T-helper 2 cell treated with Interferon-gamma antibody and Interleukin-4, amounts not matched to agents 100 ng/mL and 5 ng/mL, for 36 hours (primary cell): ENCODE results near the gene GATAD2A. TPM values are rescaled to one million over a fixed set of nuclear protein-coding genes. Genes with fewer than 3 reads are reported as not detected.

Experiments
- intact Hi-C: fragments of 100-400 bp; cut with micrococcal nuclease; formaldehyde crosslinking; loops from one replicate; pipeline ENCODE4 v1.15.1; 2023
- total RNA-seq: library from RNA; stranded (reverse); gene quantifications from 2 replicates; pipeline ENCODE4 v1.2.3, GENCODE V29; 2022

Gene GATAD2A
- total RNA-seq, 1 donor from 2014 or later: 123 TPM

DNA sequence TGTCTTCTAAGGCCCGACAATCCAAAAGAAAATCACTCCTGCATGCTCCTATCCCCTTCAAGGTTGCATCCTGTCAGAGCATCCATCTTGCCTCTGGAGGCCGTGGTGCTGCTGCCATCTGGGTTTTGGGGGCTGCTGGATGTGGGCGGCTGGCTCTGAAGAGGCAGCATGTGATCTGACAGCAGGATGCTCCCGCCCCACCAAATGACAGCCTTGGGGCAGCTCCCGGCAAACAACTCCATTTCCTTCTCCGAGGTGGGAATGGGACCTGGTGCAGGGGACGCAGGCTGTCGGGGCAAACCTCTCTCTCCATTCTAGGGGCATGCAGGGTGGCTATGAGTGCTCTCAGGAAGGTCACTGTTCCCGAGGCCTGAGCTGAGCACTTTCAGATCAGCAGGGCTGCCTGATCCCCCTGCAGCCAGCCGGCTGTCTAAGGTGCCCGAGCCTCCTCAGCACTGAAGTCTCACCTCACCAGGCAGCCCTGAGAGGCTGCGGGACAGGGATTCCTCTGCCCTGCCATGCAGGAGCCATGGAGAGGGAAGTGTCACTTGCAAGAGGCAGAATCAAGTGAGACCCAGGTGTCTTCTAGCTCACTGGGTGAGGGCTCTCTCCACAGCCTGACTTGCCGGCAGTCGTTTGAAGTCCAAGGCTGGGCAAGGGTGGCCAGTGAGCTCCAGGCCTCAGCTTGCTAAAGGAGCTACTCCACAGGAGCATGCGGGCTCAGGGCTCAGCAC is 81.0 kb downstream of the GATAD2A start:
- intact Hi-C loops: no loop called here

- intact Hi-C loops: no loop called here
Measured at GRCh38 chr19:19487077-19487949, 81.8 kb downstream of the GATAD2A start.

DNA sequence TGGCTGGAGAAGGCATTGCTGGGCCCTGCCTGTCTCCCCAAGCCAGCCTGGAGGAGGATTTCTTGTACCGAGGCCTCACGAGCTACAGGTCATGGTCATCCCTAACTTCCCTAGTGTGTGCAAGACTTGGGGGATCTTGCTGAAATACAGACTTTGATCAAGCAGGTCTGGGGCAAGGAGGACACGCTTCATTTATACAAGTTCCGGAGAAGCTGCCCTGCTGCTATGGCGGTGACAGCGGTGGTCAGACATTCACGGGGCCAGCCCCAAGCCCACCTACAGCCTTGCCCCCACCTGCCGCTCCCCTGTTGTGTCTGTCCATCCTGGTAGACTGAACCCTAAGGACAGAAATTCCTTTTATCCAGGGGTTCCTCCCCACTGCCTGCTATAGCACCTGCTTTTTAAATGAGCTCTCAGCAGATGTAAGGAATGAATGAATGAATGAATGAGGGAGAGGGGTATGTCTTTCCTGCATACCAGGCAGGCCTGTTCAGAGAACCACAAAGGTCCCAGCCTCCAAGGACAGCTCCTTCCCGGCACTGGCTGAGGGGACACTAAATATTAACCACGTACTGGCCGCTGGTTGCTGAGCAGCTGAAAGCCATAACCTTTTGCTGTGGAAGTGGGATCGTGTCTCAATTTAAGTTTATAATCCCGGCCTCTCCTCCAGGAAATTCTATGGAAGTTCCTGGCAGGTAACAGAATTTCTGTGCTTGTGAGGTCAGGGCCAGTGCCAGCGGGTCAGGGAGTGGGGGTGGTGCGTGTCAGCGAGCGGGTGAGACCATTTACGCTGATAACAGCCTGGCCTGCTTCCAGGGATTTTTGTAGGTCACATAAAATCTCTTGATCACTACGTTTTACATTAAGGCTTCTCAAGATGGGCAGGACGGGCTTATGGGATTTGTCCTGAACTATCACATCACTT is 82.7 kb downstream of the GATAD2A start:
- intact Hi-C loops: no loop called here

GRCh38 chr19:19488875-19489690 is 83.6 kb downstream of the GATAD2A start:
- intact Hi-C loops: loop anchor here (1.0 kb wide), 6 partner anchors 27 to 297 kb away; partner anchors contain the start of genes BORCS8, GATAD2A, MAU2 and NDUFA13

DNA sequence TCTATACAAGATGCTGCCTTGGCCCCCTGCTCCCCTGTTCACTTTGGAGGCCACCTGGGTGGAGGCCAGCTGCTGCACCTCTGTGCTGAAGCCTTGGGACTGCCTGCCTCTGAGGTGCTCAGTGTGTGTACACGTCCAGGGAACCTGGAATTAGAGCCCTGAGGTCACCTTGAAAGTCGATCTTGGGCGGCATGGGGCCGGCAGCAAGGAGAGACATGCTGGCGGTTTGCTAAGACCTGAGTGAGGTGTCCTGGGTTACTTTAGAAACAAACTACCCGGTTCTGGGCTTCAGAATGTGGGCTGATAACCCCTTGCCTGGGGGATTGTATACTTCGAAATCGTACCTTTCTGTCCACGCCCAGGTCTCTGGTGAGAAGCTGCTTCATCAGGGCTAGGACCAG is 84.3 kb downstream of the GATAD2A start:
- intact Hi-C loops: loop anchor here (1.0 kb wide), 8 partner anchors 26 to 344 kb away; partner anchors contain the start of genes BORCS8, GATAD2A, MAU2 and NDUFA13

- intact Hi-C loops: loop anchor here (1.0 kb wide), 2 partner anchors 124 to 344 kb away; no protein-coding TSS in a partner anchor
Measured at GRCh38 chr19:19490214-19490968, 84.9 kb downstream of the GATAD2A start.

- intact Hi-C loops: no loop called here
Measured at GRCh38 chr19:19491321-19492025, 86.0 kb downstream of the GATAD2A start.

DNA sequence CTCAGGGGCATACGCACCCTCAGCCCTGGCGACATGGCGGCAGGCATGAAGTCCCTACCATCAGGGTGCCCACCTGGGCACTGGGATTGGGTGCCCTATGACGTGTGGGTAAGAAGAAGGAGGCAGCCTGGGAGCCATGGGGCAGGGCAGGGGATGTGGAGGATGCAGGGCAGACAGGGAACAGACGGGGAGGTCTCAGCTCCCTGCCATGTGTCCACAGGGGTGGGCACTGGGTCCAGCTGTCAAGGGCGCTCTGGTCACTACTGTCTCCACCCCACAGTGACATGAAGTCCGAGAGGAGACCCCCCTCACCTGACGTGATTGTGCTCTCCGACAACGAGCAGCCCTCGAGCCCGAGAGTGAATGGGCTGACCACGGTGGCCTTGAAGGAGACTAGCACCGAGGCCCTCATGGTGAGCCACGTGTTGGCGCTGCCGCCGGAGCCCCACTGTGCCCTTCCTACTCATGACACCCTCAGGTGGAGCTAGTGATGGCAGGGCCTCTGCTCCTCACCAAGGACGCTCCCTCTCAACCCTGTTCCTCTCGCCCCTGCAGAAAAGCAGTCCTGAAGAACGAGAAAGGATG is 86.6 kb downstream of the GATAD2A start:
- intact Hi-C loops: no loop called here

- intact Hi-C loops: no loop called here
Measured at GRCh38 chr19:19493841-19494546, 88.5 kb downstream of the GATAD2A start.

DNA sequence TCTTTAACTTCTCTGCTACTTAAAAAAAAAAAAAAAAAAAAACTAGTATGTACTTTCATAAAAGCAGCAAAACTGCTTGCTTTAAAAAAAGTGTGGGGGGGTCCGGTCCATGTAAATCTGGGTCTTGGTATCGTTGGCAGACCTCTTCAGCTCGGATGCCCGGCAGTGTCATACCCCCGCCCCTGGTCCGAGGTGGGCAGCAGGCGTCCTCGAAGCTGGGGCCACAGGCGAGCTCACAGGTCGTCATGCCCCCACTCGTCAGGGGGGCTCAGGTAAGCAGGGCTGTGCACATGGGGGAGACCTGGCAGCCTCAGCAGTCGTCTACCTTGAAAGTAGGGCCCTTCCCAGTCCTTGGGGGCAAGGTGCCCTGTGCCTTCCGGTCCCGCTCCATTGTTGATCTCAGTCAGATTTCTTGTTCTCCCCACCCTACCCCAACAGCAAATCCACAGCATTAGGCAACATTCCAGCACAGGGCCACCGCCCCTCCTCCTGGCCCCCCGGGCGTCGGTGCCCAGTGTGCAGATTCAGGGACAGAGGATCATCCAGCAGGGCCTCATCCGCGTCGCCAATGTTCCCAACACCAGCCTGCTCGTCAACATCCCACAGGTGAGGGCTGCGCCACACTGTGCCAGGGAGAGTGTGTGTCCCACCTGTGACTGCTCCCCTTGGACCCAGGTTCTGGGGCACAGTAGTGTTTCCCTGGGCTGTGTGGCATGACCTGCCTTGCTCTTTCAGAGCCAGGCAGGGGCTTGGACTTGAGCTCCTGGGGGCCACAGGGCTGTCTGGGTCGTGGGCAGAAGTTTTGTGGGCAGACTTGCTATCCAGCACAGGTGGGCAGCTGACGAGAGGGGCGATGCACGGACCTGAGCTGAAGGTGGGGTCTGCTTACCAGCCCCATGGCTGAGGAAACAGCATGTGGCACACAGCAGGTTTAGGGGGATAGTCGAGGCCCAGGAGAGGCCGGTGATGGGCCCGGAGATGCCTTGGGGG is 90.4 kb downstream of the GATAD2A start:
- intact Hi-C loops: no loop called here

DNA sequence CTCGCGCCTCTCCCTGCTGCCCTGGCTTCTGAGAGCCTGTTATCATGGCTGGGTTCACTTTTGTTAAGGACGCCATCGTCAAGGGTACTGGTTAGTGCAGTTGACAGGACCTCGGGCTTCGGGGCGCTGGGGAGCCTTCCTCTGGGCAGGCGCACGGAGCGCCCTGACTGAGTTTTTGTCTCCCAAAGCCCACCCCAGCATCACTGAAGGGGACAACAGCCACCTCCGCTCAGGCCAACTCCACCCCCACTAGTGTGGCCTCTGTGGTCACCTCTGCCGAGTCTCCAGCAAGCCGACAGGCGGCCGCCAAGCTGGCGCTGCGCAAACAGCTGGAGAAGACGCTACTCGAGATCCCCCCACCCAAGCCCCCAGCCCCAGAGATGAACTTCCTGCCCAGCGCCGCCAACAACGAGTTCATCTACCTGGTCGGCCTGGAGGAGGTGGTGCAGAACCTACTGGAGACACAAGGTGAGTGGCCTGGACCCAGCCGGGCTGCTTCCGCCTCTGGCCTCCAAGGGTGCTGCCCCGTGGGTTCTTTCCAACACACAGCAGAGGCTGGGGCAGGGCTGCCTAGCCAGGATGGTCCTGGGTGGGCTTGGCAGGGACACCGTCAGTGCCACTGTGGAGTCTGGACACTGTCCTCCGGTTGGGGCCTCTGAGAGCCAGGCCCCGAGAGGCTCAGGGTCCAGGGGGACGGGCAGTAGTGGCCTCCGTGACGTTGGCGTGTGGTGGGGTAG is 92.9 kb downstream of the GATAD2A start:
- intact Hi-C loops: no loop called here

- intact Hi-C loops: no loop called here
Measured at GRCh38 chr19:19499272-19499995, 94.0 kb downstream of the GATAD2A start.

- intact Hi-C loops: no loop called here
Measured at GRCh38 chr19:19500975-19501644, 95.6 kb downstream of the GATAD2A start.

- intact Hi-C loops: no loop called here
Measured at GRCh38 chr19:19501798-19502197, 96.3 kb downstream of the GATAD2A start.

DNA sequence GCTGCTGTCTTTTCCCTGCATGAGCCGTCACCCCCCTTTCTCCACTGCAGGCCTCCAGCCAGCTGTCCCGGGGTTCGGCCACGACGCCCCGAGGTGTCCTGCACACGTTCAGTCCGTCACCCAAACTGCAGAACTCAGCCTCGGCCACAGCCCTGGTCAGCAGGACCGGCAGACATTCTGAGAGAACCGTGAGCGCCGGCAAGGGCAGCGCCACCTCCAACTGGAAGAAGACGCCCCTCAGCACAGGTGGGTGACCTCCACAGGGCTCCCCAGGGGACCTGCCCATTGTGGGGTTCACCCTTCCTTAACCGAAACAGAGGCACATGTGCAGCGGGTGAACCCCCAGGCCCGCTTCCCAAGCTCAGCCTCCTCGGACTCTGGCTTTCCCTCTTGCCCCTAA is 96.8 kb downstream of the GATAD2A start:
- intact Hi-C loops: no loop called here
